ENCODE measurements around the gene TXNRD1.

GRCh38 chr12:104347374-104348075 lies 131.9 kb downstream of the TXNRD1 start:
- no peak for TF ChIP-seq CTCF (IDR thresholded peaks at IDR 0.05)
- TF ChIP-seq POLR2A (IDR thresholded peaks at IDR 0.05; ENCODE audit: low read depth): no peak

All from esophagus muscularis mucosa (tissue), 3 donors.